ENCODE measurements around the gene HERC6.

GRCh38 chr4:88435987-88436693 lies 57.5 kb downstream of the HERC6 start:
- TF ChIP-seq, protein P1, sequence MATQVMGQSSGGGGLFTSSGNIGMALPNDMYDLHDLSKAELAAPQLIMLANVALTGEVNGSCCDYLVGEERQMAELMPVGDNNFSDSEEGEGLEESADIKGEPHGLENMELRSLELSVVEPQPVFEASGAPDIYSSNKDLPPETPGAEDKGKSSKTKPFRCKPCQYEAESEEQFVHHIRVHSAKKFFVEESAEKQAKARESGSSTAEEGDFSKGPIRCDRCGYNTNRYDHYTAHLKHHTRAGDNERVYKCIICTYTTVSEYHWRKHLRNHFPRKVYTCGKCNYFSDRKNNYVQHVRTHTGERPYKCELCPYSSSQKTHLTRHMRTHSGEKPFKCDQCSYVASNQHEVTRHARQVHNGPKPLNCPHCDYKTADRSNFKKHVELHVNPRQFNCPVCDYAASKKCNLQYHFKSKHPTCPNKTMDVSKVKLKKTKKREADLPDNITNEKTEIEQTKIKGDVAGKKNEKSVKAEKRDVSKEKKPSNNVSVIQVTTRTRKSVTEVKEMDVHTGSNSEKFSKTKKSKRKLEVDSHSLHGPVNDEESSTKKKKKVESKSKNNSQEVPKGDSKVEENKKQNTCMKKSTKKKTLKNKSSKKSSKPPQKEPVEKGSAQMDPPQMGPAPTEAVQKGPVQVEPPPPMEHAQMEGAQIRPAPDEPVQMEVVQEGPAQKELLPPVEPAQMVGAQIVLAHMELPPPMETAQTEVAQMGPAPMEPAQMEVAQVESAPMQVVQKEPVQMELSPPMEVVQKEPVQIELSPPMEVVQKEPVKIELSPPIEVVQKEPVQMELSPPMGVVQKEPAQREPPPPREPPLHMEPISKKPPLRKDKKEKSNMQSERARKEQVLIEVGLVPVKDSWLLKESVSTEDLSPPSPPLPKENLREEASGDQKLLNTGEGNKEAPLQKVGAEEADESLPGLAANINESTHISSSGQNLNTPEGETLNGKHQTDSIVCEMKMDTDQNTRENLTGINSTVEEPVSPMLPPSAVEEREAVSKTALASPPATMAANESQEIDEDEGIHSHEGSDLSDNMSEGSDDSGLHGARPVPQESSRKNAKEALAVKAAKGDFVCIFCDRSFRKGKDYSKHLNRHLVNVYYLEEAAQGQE (IDR thresholded peaks at IDR 0.05; ENCODE audit: low read depth) = no peak
- TF ChIP-seq EGR1 (IDR thresholded peaks at IDR 0.05) (no peak), EP300 (IDR thresholded peaks at IDR 0.05; ENCODE audit: borderline replicate concordance) (no peak), TEAD4 (IDR thresholded peaks at IDR 0.05) (no peak), RAD21 (IDR thresholded peaks at IDR 0.05; ENCODE audit: low read depth) (no peak), CREB1 (IDR thresholded peaks at IDR 0.05; ENCODE audit: low read depth) (no peak), TAF1 (IDR thresholded peaks at IDR 0.05; ENCODE audit: low read depth) (no peak), CEBPB (IDR thresholded peaks at IDR 0.05) (no peak), FOXM1 (IDR thresholded peaks at IDR 0.05; ENCODE audit: borderline replicate concordance, low read depth) (no peak), TCF12 (IDR thresholded peaks at IDR 0.05; ENCODE audit: low read depth) (no peak), USF1 (IDR thresholded peaks at IDR 0.05) (no peak)
- TF ChIP-seq, protein P2, sequence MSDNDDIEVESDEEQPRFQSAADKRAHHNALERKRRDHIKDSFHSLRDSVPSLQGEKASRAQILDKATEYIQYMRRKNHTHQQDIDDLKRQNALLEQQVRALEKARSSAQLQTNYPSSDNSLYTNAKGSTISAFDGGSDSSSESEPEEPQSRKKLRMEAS (IDR thresholded peaks at IDR 0.05) = no peak
